Spleen (tissue), 7 donors: ENCODE results near the gene FCGBP.

ENCODE experiments used
- CTCF ChIP-seq, 11 experiments: fragments of 200-600 bp in 7 of 11; fragments of 450-650 bp in 4 of 11; sonication (generic) in 4 of 11; IDR thresholded peaks in 8 of 11; conservative IDR thresholded peaks in 3 of 11; 1 replicate in 7 of 11; 2 replicates in 4 of 11; pipeline versions ENCODE4 v1.4.0 to v1.8.0; 2016 to 2021; ENCODE audit warnings: antibody characterized with exemption in 11 of 11, inconsistent platforms in 4 of 11, mild to moderate bottlenecking in 1 of 11
- POLR2A ChIP-seq, 3 donors: fragments of 450-650 bp; IDR thresholded peaks; one replicate each; pipeline ENCODE4 v1.5.1; 2017; ENCODE audit warnings: antibody characterized with exemption in 3 of 3, mild to moderate bottlenecking in 1 of 3
- POLR2AphosphoS5 ChIP-seq, 3 donors: sonication (generic); formaldehyde crosslinking; IDR thresholded peaks; one replicate each; pipeline ENCODE4 v1.5.1; 2017; ENCODE audit warnings: antibody characterized with exemption in 3 of 3
- donor health status: DM: no; HTN: no; CAD: no; lungs with moderate emphysema.
- donor health status: DM: no; HTN: no; CAD: no.
- donor health status: DM: no; HTN: no; CAD: no.

GRCh38 chr19:39929750-39930149 lies 4.7 kb downstream of the FCGBP start:
- TF ChIP-seq POLR2A (IDR thresholded peaks at IDR 0.05): no peak
- TF ChIP-seq CTCF (IDR thresholded peaks at IDR 0.05 in 8 of 11, conservative IDR thresholded peaks at IDR 0.05 in 3 of 11): no peak
- no peak for TF ChIP-seq POLR2AphosphoS5 (IDR thresholded peaks at IDR 0.05)
